Muscle layer of colon (tissue), 2 donors: ENCODE results near the gene RUSF1.
"Not testable (repeated sequence)": the region's sequence is repeated elsewhere in the genome, so short reads cannot be mapped to it uniquely, and the experiment has no call there.

Experiments used
- H3K27ac ChIP-seq: one replicate; pipeline ENCODE4 v1.7.0; 2013; ENCODE audit warnings: low read depth, mild to moderate bottlenecking, low read length, moderate library complexity
- H3K27me3 ChIP-seq, 2 donors: one replicate each; pipeline ENCODE4 v1.7.0; 2013; ENCODE audit warnings: low read length in 2 of 2, mild to moderate bottlenecking in 2 of 2; ENCODE audit not compliant: insufficient read depth in 2 of 2, control insufficient read depth in 1 of 2
- H3K36me3 ChIP-seq: one replicate; pipeline ENCODE4 v1.7.0; 2013; ENCODE audit warnings: mild to moderate bottlenecking, low read length; ENCODE audit not compliant: insufficient read depth
- H3K4me1 ChIP-seq: one replicate; pipeline ENCODE4 v1.7.0; 2013; ENCODE audit warnings: mild to moderate bottlenecking, low read length; ENCODE audit not compliant: insufficient read depth
- H3K4me3 ChIP-seq, 2 donors: one replicate each; pipeline ENCODE4 v1.7.0; 2013; ENCODE audit warnings: low read length in 2 of 2, low read depth in 1 of 2, mild to moderate bottlenecking in 1 of 2, moderate library complexity in 1 of 2
- H3K9ac ChIP-seq: one replicate; pipeline ENCODE4 v1.7.0; 2013; ENCODE audit warnings: low read length
- H3K9me3 ChIP-seq: one replicate; pipeline ENCODE4 v1.7.0; 2013; ENCODE audit warnings: mild to moderate bottlenecking, low read length
- donor health status: abdominal sarcoma.
- donor health status: Adenocarcinoma of cecum.

Gene RUSF1

GRCh38 chr16:31507929-31508705 lies at the start of gene RUSF1:
TSS of gene RUSF1 (minus strand) at chr16:31508391. CDS start at chr16:31508373, 18 bp downstream.
- Histone ChIP-seq H3K36me3 (peaks cover 13% of the 10 kb centered on the region), H3K27ac (peak within 1 kb of the TSS; percentile 88), H3K9me3 (no peaks in the 10 kb centered on the region), H3K4me3 (peak within 1 kb of the TSS; percentile 78 to 82), H3K27me3 (no peaks in the 10 kb centered on the region), H3K9ac (peak within 1 kb of the TSS; percentile 94), H3K4me1 (peaks cover 25% of the 10 kb centered on the region)

- no peak overlapping the region for H3K4me3 ChIP-seq
- no peak overlapping the region for H3K9ac ChIP-seq
- H3K9me3 ChIP-seq: no peaks in the 10 kb centered on the region
- H3K4me1 ChIP-seq: no peaks in the 10 kb centered on the region
- no peaks in the 10 kb centered on the region for H3K36me3 ChIP-seq
- no peak overlapping the region for H3K27ac ChIP-seq
- peaks cover 0 to 7% of the 10 kb centered on the region in 2 donors for H3K27me3 ChIP-seq
Measured at GRCh38 chr16:31542763-31543162, 34.6 kb upstream of the RUSF1 start.

GRCh38 chr16:31539762-31540161 lies 31.6 kb upstream of the RUSF1 start:
- H3K27me3 ChIP-seq: peaks cover 0 to 17% of the 10 kb centered on the region in 2 donors
- H3K36me3 ChIP-seq: not testable (repeated sequence)

GRCh38 chr16:31538243-31538598 lies 30.0 kb upstream of the RUSF1 start:
- H3K9ac ChIP-seq, H3K27ac ChIP-seq, H3K36me3 ChIP-seq, H3K4me3 ChIP-seq, H3K9me3 ChIP-seq, H3K4me1 ChIP-seq: not testable (repeated sequence)
- peaks cover 0 to 17% of the 10 kb centered on the region in 2 donors for H3K27me3 ChIP-seq

More at GRCh38 chr16:31539762-31540161, 31.6 kb upstream of the RUSF1 start:
- H3K4me1 ChIP-seq, H3K4me3 ChIP-seq, H3K9ac ChIP-seq, H3K9me3 ChIP-seq, H3K27ac ChIP-seq: not testable (repeated sequence)

- H3K4me3 ChIP-seq: peak overlapping the region; percentile 27 to 29
- no peak overlapping the region for H3K9ac ChIP-seq
- H3K9me3 ChIP-seq: no peaks in the 10 kb centered on the region
- peaks cover 0 to 17% of the 10 kb centered on the region in 2 donors for H3K27me3 ChIP-seq
- no peaks in the 10 kb centered on the region for H3K36me3 ChIP-seq
- H3K4me1 ChIP-seq: no peaks in the 10 kb centered on the region
- H3K27ac ChIP-seq: no peak overlapping the region
Measured at GRCh38 chr16:31537362-31538242, 29.4 kb upstream of the RUSF1 start.

GRCh38 chr16:31536804-31537361 lies 28.7 kb upstream of the RUSF1 start:
- no peak overlapping the region for H3K4me3 ChIP-seq
- H3K27me3 ChIP-seq: peaks cover 0 to 19% of the 10 kb centered on the region in 2 donors
- no peak overlapping the region for H3K9ac ChIP-seq
- no peaks in the 10 kb centered on the region for H3K36me3 ChIP-seq
- H3K9me3 ChIP-seq: no peaks in the 10 kb centered on the region
- H3K27ac ChIP-seq: no peak overlapping the region
- no peaks in the 10 kb centered on the region for H3K4me1 ChIP-seq

- H3K4me1 ChIP-seq: no peaks in the 10 kb centered on the region
Measured at GRCh38 chr16:31535737-31536136, 27.5 kb upstream of the RUSF1 start.

GRCh38 chr16:31532896-31533295 lies 24.7 kb upstream of the RUSF1 start:
- Histone ChIP-seq H3K27ac (no peak overlapping the region), H3K9me3 (no peaks in the 10 kb centered on the region), H3K9ac (no peak overlapping the region), H3K4me1 (peaks cover 6% of the 10 kb centered on the region), H3K4me3 (no peak overlapping the region), H3K27me3 (peaks cover 3 to 18% of the 10 kb centered on the region in 2 donors), H3K36me3 (no peaks in the 10 kb centered on the region)

More at GRCh38 chr16:31535737-31536136, 27.5 kb upstream of the RUSF1 start:
- H3K36me3 ChIP-seq: no peaks in the 10 kb centered on the region
- peaks cover 0 to 24% of the 10 kb centered on the region in 2 donors for H3K27me3 ChIP-seq
- H3K4me3 ChIP-seq: no peak overlapping the region
- H3K27ac ChIP-seq: no peak overlapping the region
- no peaks in the 10 kb centered on the region for H3K9me3 ChIP-seq
- H3K9ac ChIP-seq: no peak overlapping the region

- Histone ChIP-seq H3K9ac (no peak overlapping the region), H3K4me1 (peaks cover 6% of the 10 kb centered on the region), H3K4me3 (no peak overlapping the region), H3K27ac (no peak overlapping the region), H3K36me3 (no peaks in the 10 kb centered on the region), H3K27me3 (peaks cover 3 to 12% of the 10 kb centered on the region in 2 donors), H3K9me3 (no peaks in the 10 kb centered on the region)
Measured at GRCh38 chr16:31532120-31532519, 23.9 kb upstream of the RUSF1 start.

GRCh38 chr16:31531096-31531495 lies 22.9 kb upstream of the RUSF1 start:
- Histone ChIP-seq H3K27ac (no peak overlapping the region), H3K36me3 (no peaks in the 10 kb centered on the region), H3K9ac (no peak overlapping the region), H3K27me3 (peaks cover 3 to 7% of the 10 kb centered on the region in 2 donors), H3K4me3 (no peak overlapping the region), H3K4me1 (peaks cover 6% of the 10 kb centered on the region), H3K9me3 (no peaks in the 10 kb centered on the region)

- Histone ChIP-seq H3K4me1 (peaks cover 6% of the 10 kb centered on the region), H3K9ac (no peak overlapping the region), H3K36me3 (no peaks in the 10 kb centered on the region), H3K4me3 (no peak overlapping the region), H3K9me3 (no peaks in the 10 kb centered on the region), H3K27ac (no peak overlapping the region), H3K27me3 (peaks cover 3 to 7% of the 10 kb centered on the region in 2 donors)
Measured at GRCh38 chr16:31530405-31530804, 22.2 kb upstream of the RUSF1 start.
